ENCODE data around the gene MCM3AP. TPM values are rescaled to one million over a fixed set of nuclear protein-coding genes. Genes with fewer than 3 reads are reported as not detected.
A peak's percentile ranks its signal among the peaks of the same experiment; 100 is the strongest.

The MCM3AP gene
- total and polyA plus RNA-seq, 9 of the 15 experiments (the other 6 are each of a cell fraction or from before 2014, with no cell fraction given), result 6.5 to 179 (median 69.6) TPM

GRCh38 chr21:46285761-46286647 is 593 bp upstream of the MCM3AP start, which contains the start of gene YBEY (continued):
- TF ChIP-seq TAF1 (IDR thresholded peaks at IDR 0.05; ENCODE audit: control insufficient read depth, extremely low read depth, insufficient read depth, low read length, severe bottlenecking), result peak; percentile 87
- TF ChIP-seq HNRNPL (IDR thresholded peaks at IDR 0.05; ENCODE audit: low read depth, low read length), result no peak; the same call in 1 of the 2 replicates
- 0 out of 2 replicates have a peak, but pooled peaks have one; percentile 15 for TF ChIP-seq MAFK (IDR thresholded peaks at IDR 0.05; ENCODE audit: low read length)
- TF ChIP-seq MTF1 (CRISPR knock-in tag; IDR thresholded peaks at IDR 0.05; ENCODE audit: borderline replicate concordance), result no peak
- no peak for TF ChIP-seq PCBP2 (IDR thresholded peaks at IDR 0.05; ENCODE audit: low read depth, low read length, poor library complexity, severe bottlenecking)
- TF ChIP-seq KLF1 (tag; IDR thresholded peaks at IDR 0.05), result peak; percentile 68
- peak; percentile 82 for TF ChIP-seq TBP (optimal IDR thresholded peaks at IDR 0.05; ENCODE audit: low read depth, low read length)
- TF ChIP-seq CCNT2 (IDR thresholded peaks at IDR 0.05; ENCODE audit: borderline replicate concordance, extremely low read depth, insufficient read length, low read depth, low read length), result peak; percentile 93
- TF ChIP-seq ZNF77 (CRISPR knock-in tag; IDR thresholded peaks at IDR 0.05), result no peak
- TF ChIP-seq GTF3C2 (IDR thresholded peaks at IDR 0.05; ENCODE audit: borderline replicate concordance, extremely low read depth, insufficient read length), result no peak
- no peak for TF ChIP-seq RBM22 (IDR thresholded peaks at IDR 0.05; ENCODE audit: low read depth, low read length, poor library complexity, severe bottlenecking)
- TF ChIP-seq AFF4 (CRISPR knock-in tag; IDR thresholded peaks at IDR 0.05), result no peak
- TF ChIP-seq CSDE1 (IDR thresholded peaks at IDR 0.05), result no peak
- TF ChIP-seq ZNF347 (CRISPR knock-in tag; IDR thresholded peaks at IDR 0.05; ENCODE audit: low read depth), result no peak
- no peak for TF ChIP-seq NFATC3 (IDR thresholded peaks at IDR 0.05)

All from K562 (cell line).